Large intestine (tissue), 3 donors: ENCODE data around the gene ITIH1. TPM values are rescaled to one million over a fixed set of nuclear protein-coding genes. Genes with fewer than 3 reads are reported as not detected.

Experiments
- DNase-seq, 2 donors: peaks; one replicate each; pipeline versions ENCODE4 v3.0.0 to v3.0.0-alpha.2; 2013
- H3K27ac ChIP-seq: one replicate; pipeline ENCODE4 v1.5.1; 2013; ENCODE audit warnings: low read length
- H3K27me3 ChIP-seq: 2 replicates; pipeline ENCODE4 v1.6.1; 2013; ENCODE audit warnings: low read length; ENCODE audit not compliant: control insufficient read depth, insufficient read depth
- H3K36me3 ChIP-seq: 2 replicates; pipeline ENCODE4 v1.6.1; 2013; ENCODE audit warnings: low read length; ENCODE audit not compliant: control insufficient read depth, insufficient read depth
- H3K4me1 ChIP-seq: one replicate; pipeline ENCODE4 v1.6.1; 2013; ENCODE audit warnings: low read length; ENCODE audit not compliant: control insufficient read depth, insufficient read depth
- H3K4me3 ChIP-seq: one replicate; pipeline ENCODE4 v1.5.1; 2013; ENCODE audit warnings: low read length
- H3K9me3 ChIP-seq: one replicate; pipeline ENCODE4 v1.6.1; 2013; ENCODE audit warnings: mild to moderate bottlenecking, low read depth, low read length, moderate library complexity; ENCODE audit not compliant: control insufficient read depth
- whole genome bisulfite sequencing: methylation state at CpG from one replicate; pipeline ENCODE4 v1.1.5; 2013; ENCODE audit warnings: low lambda C conversion rate; ENCODE audit not compliant: insufficient coverage; 5-methylcytosine and 5-hydroxymethylcytosine counted together
- polyA plus RNA-seq: library from polyadenylated mRNA; unstranded; fragments of 120-200 nt; gene quantifications from one replicate; pipeline ENCODE4 v1.2.1, GENCODE V29; 2013

The ITIH1 gene
- polyA plus RNA-seq, 1 donor = 1.6 TPM

GRCh38 chr3:52798978-52799476 lies 21.6 kb downstream of the ITIH1 start:
- Histone ChIP-seq H3K36me3 (no peaks in the 10 kb centered on the region), H3K4me1 (peaks cover 9% of the 10 kb centered on the region), H3K9me3 (no peaks in the 10 kb centered on the region), H3K27ac (no peak overlapping the region), H3K27me3 (no peaks in the 10 kb centered on the region), H3K4me3 (no peak overlapping the region)
- DNase-seq = peak in 1 of 2 donors; percentile 20
- no CpG with 5 or more reads among the region's 14 CpGs for WGBS

- H3K27ac ChIP-seq = no peak overlapping the region
- H3K36me3 ChIP-seq = no peaks in the 10 kb centered on the region
- WGBS = 100% methylated on average over 2 of the region's 7 CpGs
- no peaks in the 10 kb centered on the region for H3K27me3 ChIP-seq
- DNase-seq = no peak
- H3K4me3 ChIP-seq = no peak overlapping the region
- no peaks in the 10 kb centered on the region for H3K9me3 ChIP-seq
- no peaks in the 10 kb centered on the region for H3K4me1 ChIP-seq
These were observed 22.7 kb downstream of the ITIH1 start for GRCh38 chr3:52800079-52800478.

GRCh38 chr3:52801839-52802238 lies 24.4 kb downstream of the ITIH1 start:
- DNase-seq = no peak
- H3K9me3 ChIP-seq = no peaks in the 10 kb centered on the region
- 90% methylated on average over 1 of the region's 5 CpGs for WGBS
- no peaks in the 10 kb centered on the region for H3K36me3 ChIP-seq
- H3K27me3 ChIP-seq = no peaks in the 10 kb centered on the region
- no peak overlapping the region for H3K4me3 ChIP-seq
- H3K4me1 ChIP-seq = no peaks in the 10 kb centered on the region
- H3K27ac ChIP-seq = no peak overlapping the region

- WGBS = no CpG with 5 or more reads among the region's 19 CpGs
- DNase-seq = no peak
- Histone ChIP-seq H3K27me3 (no peaks in the 10 kb centered on the region), H3K36me3 (no peaks in the 10 kb centered on the region), H3K4me1 (no peaks in the 10 kb centered on the region), H3K9me3 (no peaks in the 10 kb centered on the region), H3K4me3 (no peak overlapping the region), H3K27ac (no peak overlapping the region)
These were observed 28.1 kb downstream of the ITIH1 start for GRCh38 chr3:52805270-52806039.

- Histone ChIP-seq H3K9me3 (no peaks in the 10 kb centered on the region), H3K36me3 (no peaks in the 10 kb centered on the region), H3K27me3 (no peaks in the 10 kb centered on the region), H3K4me1 (no peaks in the 10 kb centered on the region), H3K27ac (no peak overlapping the region), H3K4me3 (no peak overlapping the region)
- 60% methylated on average over 1 of the region's 2 CpGs for WGBS
- DNase-seq = no peak
These were observed 31.8 kb downstream of the ITIH1 start for GRCh38 chr3:52809149-52809548.

GRCh38 chr3:52809662-52810377 lies 32.4 kb downstream of the ITIH1 start:
- DNase-seq = no peak
- Histone ChIP-seq H3K4me3 (no peak overlapping the region), H3K36me3 (no peaks in the 10 kb centered on the region), H3K4me1 (no peaks in the 10 kb centered on the region), H3K9me3 (no peaks in the 10 kb centered on the region), H3K27ac (no peak overlapping the region), H3K27me3 (no peaks in the 10 kb centered on the region)
- WGBS = no CpG with 5 or more reads among the region's 7 CpGs

- no peaks in the 10 kb centered on the region for H3K4me1 ChIP-seq
- no peaks in the 10 kb centered on the region for H3K27me3 ChIP-seq
- H3K36me3 ChIP-seq = no peaks in the 10 kb centered on the region
- no peak overlapping the region for H3K27ac ChIP-seq
- WGBS = no CpG with 5 or more reads among the region's 11 CpGs
- no peak overlapping the region for H3K4me3 ChIP-seq
- H3K9me3 ChIP-seq = no peaks in the 10 kb centered on the region
- no peak for DNase-seq
These were observed 33.5 kb downstream of the ITIH1 start for GRCh38 chr3:52810923-52811322.

GRCh38 chr3:52811452-52812011 lies 34.1 kb downstream of the ITIH1 start:
- Histone ChIP-seq H3K36me3 (no peaks in the 10 kb centered on the region), H3K27me3 (no peaks in the 10 kb centered on the region), H3K4me1 (no peaks in the 10 kb centered on the region), H3K27ac (no peak overlapping the region), H3K9me3 (no peaks in the 10 kb centered on the region), H3K4me3 (no peak overlapping the region)
- no peak for DNase-seq
- no CpG with 5 or more reads among the region's 7 CpGs for WGBS

- Histone ChIP-seq H3K36me3 (no peaks in the 10 kb centered on the region), H3K27me3 (no peaks in the 10 kb centered on the region), H3K27ac (no peak overlapping the region), H3K4me1 (no peaks in the 10 kb centered on the region), H3K4me3 (no peak overlapping the region), H3K9me3 (no peaks in the 10 kb centered on the region)
- no CpG with 5 or more reads among the region's 8 CpGs for WGBS
- DNase-seq = no peak
These were observed 36.4 kb downstream of the ITIH1 start for GRCh38 chr3:52813810-52814209.

- no peaks in the 10 kb centered on the region for H3K4me1 ChIP-seq
- no peaks in the 10 kb centered on the region for H3K9me3 ChIP-seq
- no peak for DNase-seq
- no peak overlapping the region for H3K4me3 ChIP-seq
- H3K27me3 ChIP-seq = no peaks in the 10 kb centered on the region
- no peaks in the 10 kb centered on the region for H3K36me3 ChIP-seq
- no CpG with 5 or more reads among the region's 6 CpGs for WGBS
- H3K27ac ChIP-seq = no peak overlapping the region
These were observed 38.8 kb downstream of the ITIH1 start for GRCh38 chr3:52816199-52816598.
